Measurements from ENCODE around the gene FAM168B.

FAM168B gene

DNA sequence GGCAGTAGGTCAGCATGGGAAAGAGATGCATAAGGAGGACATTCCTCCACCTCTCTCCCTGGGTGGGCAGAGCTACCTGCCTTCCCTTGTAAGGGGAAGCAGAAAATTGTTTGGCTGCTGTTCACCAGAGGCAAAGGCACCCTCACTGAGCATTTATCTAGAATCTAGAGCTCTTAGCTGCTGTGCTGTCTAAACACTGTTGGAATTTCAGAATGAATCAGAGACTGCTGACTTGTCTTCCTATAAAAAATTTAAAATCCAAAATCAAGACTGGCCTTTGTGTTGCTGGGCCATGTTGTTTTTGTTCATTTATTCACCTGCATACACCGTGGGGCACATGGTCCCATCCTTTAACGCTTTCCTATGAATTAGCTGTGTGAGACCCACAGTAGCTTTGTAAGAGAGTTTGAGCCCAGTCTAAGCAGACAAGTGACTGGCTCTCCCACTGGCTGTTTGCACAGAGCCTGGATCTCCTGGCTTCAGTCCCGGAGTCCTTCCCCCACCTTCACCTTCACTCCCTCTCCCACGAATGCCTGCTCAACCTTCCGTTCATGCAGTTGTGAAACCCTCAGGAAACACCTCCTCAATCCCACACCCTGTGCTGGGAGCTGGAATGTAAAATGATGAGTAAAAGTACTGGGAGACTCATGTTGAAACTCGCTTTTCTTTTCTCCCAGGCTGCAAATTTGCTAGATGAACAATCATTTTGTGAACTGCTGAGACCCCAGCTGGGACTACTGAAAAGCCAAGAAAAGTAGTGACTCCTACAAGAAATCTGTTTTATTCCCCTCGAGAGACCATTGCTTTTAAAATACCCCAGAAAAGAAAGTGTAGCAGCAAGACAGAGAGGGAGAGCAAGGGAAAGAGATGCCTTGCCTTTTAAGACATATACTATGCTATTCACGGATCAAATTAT is 76.2 kb downstream of the FAM168B start:
- no peak for DNase-seq

DNA sequence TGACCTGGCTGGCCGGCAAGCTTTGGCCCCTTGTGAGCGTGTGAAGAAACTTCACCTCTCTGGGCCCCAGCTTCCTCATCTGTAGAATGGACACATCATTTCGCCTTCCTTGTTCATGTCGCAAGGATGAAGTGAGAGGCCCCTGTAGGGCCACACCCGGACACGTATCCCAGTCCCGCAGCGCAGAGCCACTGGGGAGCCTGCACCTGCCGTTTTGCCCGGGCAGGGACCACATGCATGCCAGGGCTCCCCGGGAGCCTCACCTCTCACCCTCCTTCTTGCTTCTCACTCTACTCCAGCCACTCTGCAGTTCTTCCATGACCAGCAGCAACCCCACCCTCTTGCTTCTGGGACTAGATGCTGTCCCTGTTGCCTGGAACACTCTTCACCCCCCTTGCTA is 77.5 kb downstream of the FAM168B start:
- DNase-seq, result no peak

- no peak for DNase-seq
Measured at GRCh38 chr2:131014141-131014540, 79.1 kb downstream of the FAM168B start.

GRCh38 chr2:131011486-131011885 is 81.8 kb downstream of the FAM168B start:
- DNase-seq, result no peak

DNA sequence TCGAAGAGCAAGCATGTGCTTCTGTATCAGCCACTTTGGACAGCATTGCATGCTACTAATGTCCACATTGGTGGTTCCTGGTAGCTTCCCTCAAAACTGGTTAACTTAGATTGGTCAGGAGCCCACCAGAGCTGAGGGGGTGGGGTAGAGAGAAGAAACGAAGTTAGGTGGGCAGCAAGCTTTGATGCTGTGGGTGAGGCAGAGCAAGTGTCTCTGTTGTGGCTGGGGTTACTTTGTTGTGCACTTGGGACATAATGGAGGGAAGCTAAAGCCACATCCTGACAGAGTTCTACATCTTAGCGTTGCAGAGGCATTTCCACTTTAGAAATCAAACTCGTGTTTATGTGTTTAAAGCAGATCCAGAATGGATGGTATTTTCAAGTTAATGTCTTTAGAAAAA is 82.7 kb downstream of the FAM168B start:
- DNase-seq, result no peak

DNA sequence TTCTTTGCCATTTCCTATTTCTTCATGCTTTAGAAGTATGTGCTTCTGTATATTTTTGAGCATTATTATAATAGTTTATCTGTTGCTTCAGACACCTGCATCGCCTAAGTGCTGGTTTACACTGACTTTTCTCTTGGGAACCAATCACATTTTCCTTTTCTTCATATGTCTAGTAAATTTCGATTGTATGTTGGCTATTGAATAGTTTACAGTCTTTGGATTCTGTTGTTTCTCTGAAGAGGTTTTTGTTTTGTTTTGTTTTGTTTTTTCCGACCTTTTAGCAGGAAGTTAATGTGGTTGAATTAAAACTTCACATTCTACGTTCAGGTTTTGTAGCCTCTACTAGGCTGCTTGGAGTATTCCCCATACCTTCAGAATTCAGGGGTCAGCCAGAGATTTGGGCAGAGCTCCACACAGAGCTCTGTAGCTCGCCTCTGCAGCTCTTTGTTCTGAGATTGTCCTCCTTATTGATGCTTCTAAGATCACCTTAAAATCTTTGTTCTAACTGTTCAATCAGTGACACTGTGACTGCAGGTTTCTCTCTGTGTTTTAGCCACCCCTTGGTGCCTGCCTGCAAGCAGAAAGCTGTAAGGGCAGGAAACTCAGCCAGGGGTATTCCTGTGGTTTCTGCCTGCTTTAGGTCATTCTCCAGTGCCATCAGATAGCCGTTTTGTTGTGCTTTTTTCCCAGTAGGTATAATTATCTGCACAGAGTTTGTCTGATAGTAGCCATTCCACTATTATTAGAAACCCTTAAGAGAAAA is 83.4 kb downstream of the FAM168B start:
- no peak for DNase-seq

GRCh38 chr2:131008967-131009366 is 84.3 kb downstream of the FAM168B start:
- DNase-seq, result no peak

- DNase-seq, result no peak
Measured at GRCh38 chr2:131006561-131006960, 86.7 kb downstream of the FAM168B start.

DNA sequence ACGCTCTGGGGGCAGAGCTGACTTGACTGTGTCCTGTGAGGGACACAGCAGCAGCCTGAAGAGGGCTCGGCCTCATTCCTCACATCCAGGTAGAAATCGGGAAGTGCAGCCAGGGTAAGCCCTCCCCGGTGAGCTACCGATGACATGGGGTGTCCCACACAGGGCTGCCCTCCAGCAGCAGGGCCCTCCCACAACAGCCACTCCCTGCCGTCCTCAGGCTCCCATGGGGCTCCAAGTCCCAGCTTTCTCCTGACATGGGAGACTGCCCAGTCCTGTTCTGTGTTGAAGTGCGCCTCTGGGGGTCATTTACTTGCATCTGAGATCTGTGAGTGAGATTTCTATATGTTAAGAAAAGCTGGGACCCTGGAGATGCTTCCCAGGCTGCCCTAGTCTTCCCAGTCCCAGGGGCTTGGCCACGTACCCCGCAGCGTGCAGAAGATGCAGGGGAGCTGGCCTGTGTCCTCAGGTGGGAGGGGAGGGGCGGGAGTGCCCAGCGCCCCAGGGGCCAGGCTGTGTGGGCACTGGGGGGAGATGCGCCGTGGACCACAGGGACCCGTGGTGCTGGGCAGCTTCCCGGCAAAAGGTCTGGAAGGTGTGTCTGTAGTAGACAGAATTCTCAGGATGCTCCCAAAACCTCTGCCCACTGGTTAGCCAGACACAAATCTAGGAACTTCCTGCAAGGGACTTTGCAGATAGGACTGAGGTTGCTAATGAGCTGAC is 87.9 kb downstream of the FAM168B start:
- no peak for DNase-seq

GRCh38 chr2:131004446-131005209 is 88.6 kb downstream of the FAM168B start:
- DNase-seq, result no peak

DNA sequence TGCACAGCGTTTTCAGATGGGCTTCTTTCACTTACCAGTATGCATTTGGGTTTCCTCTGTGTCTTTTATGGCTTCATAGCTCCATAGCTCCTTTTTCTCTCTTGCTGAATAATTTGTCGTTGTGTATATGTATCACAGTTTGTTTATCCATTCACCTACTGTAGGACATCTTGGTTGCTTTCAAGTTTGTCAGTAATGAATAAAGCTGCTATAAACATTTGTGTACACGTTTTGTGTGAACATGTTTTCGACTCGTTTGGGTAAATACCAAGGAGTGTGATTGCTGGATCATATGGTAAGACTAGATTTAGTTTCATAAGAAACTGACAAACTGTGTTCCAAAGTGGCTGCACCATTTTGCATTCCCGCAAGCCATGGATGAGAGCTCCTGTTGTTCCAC is 94.7 kb downstream of the FAM168B start:
- no peak for DNase-seq
